GM23338 (cell line): ENCODE results near the gene XPO6. TPM values are rescaled to one million over a fixed set of nuclear protein-coding genes. Genes with fewer than 3 reads are reported as not detected.

ENCODE experiments used
- ATAC-seq: fragments of 200-7000 bp; cut with Tn5 transposase; 3 replicates; pipeline ENCODE4 v1.9.1; 2020
- DNase-seq: peaks from one replicate; pipeline ENCODE4 v3.0.0-alpha.2; 2015; ENCODE audit warnings: low spot score
- H2AFZ ChIP-seq: fragments of 200-600 bp; sonication (generic); 2 replicates; pipeline ENCODE4 v1.8.0; 2016; ENCODE audit warnings: antibody characterized with exemption, mild to moderate bottlenecking, moderate library complexity
- H3F3A ChIP-seq: fragments of 200-600 bp; sonication (generic); replicated peaks from 2 replicates; pipeline ENCODE4 v1.8.0; 2017; ENCODE audit warnings: antibody characterized with exemption, mixed run types, low read depth
- H3K27ac ChIP-seq: fragments of 200-600 bp; sonication (generic); 2 replicates; pipeline ENCODE4 v1.6.1; 2016; ENCODE audit warnings: low read depth
- H3K27me3 ChIP-seq: fragments of 200-600 bp; sonication (generic); 2 replicates; pipeline ENCODE4 v1.8.0; 2016; ENCODE audit warnings: mild to moderate bottlenecking, mixed run types, moderate library complexity; ENCODE audit not compliant: insufficient read depth
- H3K36me3 ChIP-seq: fragments of 200-600 bp; sonication (generic); 2 replicates; pipeline ENCODE4 v1.8.0; 2016; ENCODE audit warnings: mild to moderate bottlenecking; ENCODE audit not compliant: insufficient read depth
- H3K4me1 ChIP-seq: fragments of 200-600 bp; sonication (generic); 2 replicates; pipeline ENCODE4 v1.8.0; 2016; ENCODE audit warnings: mild to moderate bottlenecking, moderate library complexity; ENCODE audit not compliant: insufficient read depth
- H3K4me2 ChIP-seq: fragments of 200-600 bp; sonication (generic); 2 replicates; pipeline ENCODE4 v1.7.1; 2017; ENCODE audit warnings: mixed run types
- H3K4me3 ChIP-seq: fragments of 200-600 bp; sonication (generic); 2 replicates; pipeline ENCODE4 v1.6.1; 2016; ENCODE audit warnings: mixed run types
- H3K79me2 ChIP-seq: fragments of 200-600 bp; sonication (generic); replicated peaks from 2 replicates; pipeline ENCODE4 v1.8.0; 2017; ENCODE audit warnings: mild to moderate bottlenecking; ENCODE audit not compliant: insufficient read depth
- H3K9me2 ChIP-seq: fragments of 200-600 bp; sonication (generic); 2 replicates; pipeline ENCODE4 v1.8.0; 2017; ENCODE audit not compliant: insufficient read depth
- H4K20me1 ChIP-seq: fragments of 200-600 bp; sonication (generic); replicated peaks from 2 replicates; pipeline ENCODE4 v1.8.0; 2017; ENCODE audit warnings: mild to moderate bottlenecking; ENCODE audit not compliant: insufficient read depth
- H3K27ac Mint-ChIP-seq: 2 replicates; pipeline ENCODE4 v1.8.0; 2020; ENCODE audit warnings: inconsistent platforms, mild to moderate bottlenecking, moderate library complexity, mixed read lengths
- H3K27me3 Mint-ChIP-seq: 3 replicates; pipeline ENCODE4 v1.8.0; 2022; ENCODE audit warnings: low read depth, mild to moderate bottlenecking, moderate library complexity, mixed read lengths, inconsistent platforms; ENCODE audit not compliant: insufficient read depth, poor library complexity
- H3K36me3 Mint-ChIP-seq: 3 replicates; pipeline ENCODE4 v1.8.0; 2021; ENCODE audit warnings: low read depth, mild to moderate bottlenecking, inconsistent platforms, moderate library complexity, mixed read lengths
- H3K4me1 Mint-ChIP-seq: 3 replicates; pipeline ENCODE4 v1.8.0; 2020; ENCODE audit warnings: mild to moderate bottlenecking, inconsistent platforms, mixed read lengths
- H3K4me3 Mint-ChIP-seq: 3 replicates; pipeline ENCODE4 v1.8.0; 2021; ENCODE audit warnings: moderate library complexity, mild to moderate bottlenecking, inconsistent platforms, mixed read lengths
- H3K9me3 Mint-ChIP-seq: 3 replicates; pipeline ENCODE4 v1.8.0; 2020; ENCODE audit warnings: moderate library complexity, mild to moderate bottlenecking, inconsistent platforms, mixed read lengths
- CTCF ChIP-seq, 2 experiments: fragments of 200-600 bp in 1 of 2; sonication (generic) in 1 of 2; conservative IDR thresholded peaks; 2 replicates each; pipeline versions ENCODE4 v1.5.1 to v1.6.1; 2016 to 2017; ENCODE audit warnings: antibody characterized with exemption in 2 of 2, low read depth in 2 of 2, mild to moderate bottlenecking in 2 of 2, moderate library complexity in 1 of 2
- EZH2 ChIP-seq: fragments of 200-600 bp; sonication (generic); IDR thresholded peaks from one replicate; pipeline ENCODE4 v1.8.0; 2017; ENCODE audit warnings: antibody characterized with exemption, mild to moderate bottlenecking, low read depth; ENCODE audit not compliant: unreplicated experiment
- EZH2phosphoT487 ChIP-seq: fragments of 200-600 bp; sonication (generic); IDR thresholded peaks from one replicate; pipeline ENCODE4 v1.8.1; 2018; ENCODE audit warnings: antibody characterized with exemption; ENCODE audit not compliant: unreplicated experiment
- JUNB ChIP-seq: IDR thresholded peaks from one replicate; pipeline ENCODE4 v1.6.1; 2016; ENCODE audit warnings: antibody characterized with exemption; ENCODE audit not compliant: unreplicated experiment
- NANOG ChIP-seq: IDR thresholded peaks from 2 replicates; pipeline ENCODE4 v1.6.1; 2016; ENCODE audit warnings: antibody characterized with exemption, borderline replicate concordance
- REST ChIP-seq: IDR thresholded peaks from one replicate; pipeline ENCODE4 v1.6.1; 2018; ENCODE audit warnings: antibody characterized with exemption; ENCODE audit not compliant: unreplicated experiment
- STAT1 ChIP-seq: IDR thresholded peaks from one replicate; pipeline ENCODE4 v1.6.1; 2016; ENCODE audit warnings: antibody characterized with exemption; ENCODE audit not compliant: unreplicated experiment
- ZNF331 ChIP-seq: fragments of 250-450 bp; sonication (Bioruptor Pico); IDR thresholded peaks from 2 replicates; pipeline ENCODE4 v1.5.0; 2020; ENCODE audit warnings: low read depth, mild to moderate bottlenecking, moderate library complexity
- polyA plus RNA-seq: library from polyadenylated mRNA; unstranded; fragments of >200 nt; fragmentation: Nextera tagmentation; extraction: Ambion mirVana; gene quantifications from 2 replicates; pipeline ENCODE4 v1.2.1, GENCODE V29; 2016
- total RNA-seq: library from RNA; depleted of rRNA; stranded (reverse); fragments of >200 nt; shearing (Covaris generic); gene quantifications from 2 replicates; pipeline ENCODE4 v1.2.3, GENCODE V29; 2014
- TF ChIP-seq, protein P1 (sequence below): fragments of 250-450 bp; sonication (Bioruptor Pico); IDR thresholded peaks from 2 replicates; pipeline ENCODE4 v1.5.0; 2020; ENCODE audit warnings: mild to moderate bottlenecking, moderate library complexity
- TF ChIP-seq, protein P2 (sequence below): IDR thresholded peaks from 2 replicates; pipeline ENCODE4 v1.6.1; 2016; ENCODE audit warnings: antibody characterized with exemption

XPO6 gene
- total and polyA plus RNA-seq, 2 experiments from 2014 or later: 83.9 to 178 TPM

DNA sequence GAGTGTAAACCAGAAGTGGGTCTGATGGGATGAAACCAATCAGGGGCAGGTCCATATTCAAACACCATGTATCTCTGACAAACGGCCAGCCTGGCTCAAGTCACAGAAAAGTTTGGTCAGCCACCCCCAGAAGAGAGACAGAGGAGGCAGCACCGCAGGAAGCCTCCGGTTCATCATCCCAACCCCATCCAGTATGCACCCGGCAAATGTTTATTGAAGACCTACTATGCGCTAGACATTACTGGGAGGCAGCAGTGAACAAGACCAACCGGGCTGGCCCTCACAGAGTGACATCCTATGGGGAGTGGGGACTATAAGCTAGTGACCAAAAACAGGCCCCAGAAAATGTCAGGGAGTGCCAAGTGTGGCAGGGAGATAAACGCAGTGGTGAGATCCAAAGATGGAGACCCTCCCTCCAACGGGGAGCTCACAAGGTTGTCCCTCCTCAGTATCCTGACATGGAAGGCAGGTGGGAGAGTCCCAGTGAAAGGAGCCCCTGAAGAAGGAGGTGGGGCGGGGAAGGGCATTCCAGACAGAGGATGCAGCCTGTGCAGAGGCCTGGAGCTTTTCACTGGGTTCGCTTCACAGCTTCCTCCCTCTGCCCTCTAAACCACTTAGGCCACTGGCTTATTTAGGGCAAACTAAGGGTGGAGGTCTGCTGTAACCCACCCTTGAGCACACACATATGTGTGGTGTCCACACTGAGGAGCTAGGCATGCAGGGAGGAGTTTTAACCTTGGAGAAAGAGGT lies 150.2 kb downstream of the XPO6 start (continued):
- TF ChIP-seq, protein P1, sequence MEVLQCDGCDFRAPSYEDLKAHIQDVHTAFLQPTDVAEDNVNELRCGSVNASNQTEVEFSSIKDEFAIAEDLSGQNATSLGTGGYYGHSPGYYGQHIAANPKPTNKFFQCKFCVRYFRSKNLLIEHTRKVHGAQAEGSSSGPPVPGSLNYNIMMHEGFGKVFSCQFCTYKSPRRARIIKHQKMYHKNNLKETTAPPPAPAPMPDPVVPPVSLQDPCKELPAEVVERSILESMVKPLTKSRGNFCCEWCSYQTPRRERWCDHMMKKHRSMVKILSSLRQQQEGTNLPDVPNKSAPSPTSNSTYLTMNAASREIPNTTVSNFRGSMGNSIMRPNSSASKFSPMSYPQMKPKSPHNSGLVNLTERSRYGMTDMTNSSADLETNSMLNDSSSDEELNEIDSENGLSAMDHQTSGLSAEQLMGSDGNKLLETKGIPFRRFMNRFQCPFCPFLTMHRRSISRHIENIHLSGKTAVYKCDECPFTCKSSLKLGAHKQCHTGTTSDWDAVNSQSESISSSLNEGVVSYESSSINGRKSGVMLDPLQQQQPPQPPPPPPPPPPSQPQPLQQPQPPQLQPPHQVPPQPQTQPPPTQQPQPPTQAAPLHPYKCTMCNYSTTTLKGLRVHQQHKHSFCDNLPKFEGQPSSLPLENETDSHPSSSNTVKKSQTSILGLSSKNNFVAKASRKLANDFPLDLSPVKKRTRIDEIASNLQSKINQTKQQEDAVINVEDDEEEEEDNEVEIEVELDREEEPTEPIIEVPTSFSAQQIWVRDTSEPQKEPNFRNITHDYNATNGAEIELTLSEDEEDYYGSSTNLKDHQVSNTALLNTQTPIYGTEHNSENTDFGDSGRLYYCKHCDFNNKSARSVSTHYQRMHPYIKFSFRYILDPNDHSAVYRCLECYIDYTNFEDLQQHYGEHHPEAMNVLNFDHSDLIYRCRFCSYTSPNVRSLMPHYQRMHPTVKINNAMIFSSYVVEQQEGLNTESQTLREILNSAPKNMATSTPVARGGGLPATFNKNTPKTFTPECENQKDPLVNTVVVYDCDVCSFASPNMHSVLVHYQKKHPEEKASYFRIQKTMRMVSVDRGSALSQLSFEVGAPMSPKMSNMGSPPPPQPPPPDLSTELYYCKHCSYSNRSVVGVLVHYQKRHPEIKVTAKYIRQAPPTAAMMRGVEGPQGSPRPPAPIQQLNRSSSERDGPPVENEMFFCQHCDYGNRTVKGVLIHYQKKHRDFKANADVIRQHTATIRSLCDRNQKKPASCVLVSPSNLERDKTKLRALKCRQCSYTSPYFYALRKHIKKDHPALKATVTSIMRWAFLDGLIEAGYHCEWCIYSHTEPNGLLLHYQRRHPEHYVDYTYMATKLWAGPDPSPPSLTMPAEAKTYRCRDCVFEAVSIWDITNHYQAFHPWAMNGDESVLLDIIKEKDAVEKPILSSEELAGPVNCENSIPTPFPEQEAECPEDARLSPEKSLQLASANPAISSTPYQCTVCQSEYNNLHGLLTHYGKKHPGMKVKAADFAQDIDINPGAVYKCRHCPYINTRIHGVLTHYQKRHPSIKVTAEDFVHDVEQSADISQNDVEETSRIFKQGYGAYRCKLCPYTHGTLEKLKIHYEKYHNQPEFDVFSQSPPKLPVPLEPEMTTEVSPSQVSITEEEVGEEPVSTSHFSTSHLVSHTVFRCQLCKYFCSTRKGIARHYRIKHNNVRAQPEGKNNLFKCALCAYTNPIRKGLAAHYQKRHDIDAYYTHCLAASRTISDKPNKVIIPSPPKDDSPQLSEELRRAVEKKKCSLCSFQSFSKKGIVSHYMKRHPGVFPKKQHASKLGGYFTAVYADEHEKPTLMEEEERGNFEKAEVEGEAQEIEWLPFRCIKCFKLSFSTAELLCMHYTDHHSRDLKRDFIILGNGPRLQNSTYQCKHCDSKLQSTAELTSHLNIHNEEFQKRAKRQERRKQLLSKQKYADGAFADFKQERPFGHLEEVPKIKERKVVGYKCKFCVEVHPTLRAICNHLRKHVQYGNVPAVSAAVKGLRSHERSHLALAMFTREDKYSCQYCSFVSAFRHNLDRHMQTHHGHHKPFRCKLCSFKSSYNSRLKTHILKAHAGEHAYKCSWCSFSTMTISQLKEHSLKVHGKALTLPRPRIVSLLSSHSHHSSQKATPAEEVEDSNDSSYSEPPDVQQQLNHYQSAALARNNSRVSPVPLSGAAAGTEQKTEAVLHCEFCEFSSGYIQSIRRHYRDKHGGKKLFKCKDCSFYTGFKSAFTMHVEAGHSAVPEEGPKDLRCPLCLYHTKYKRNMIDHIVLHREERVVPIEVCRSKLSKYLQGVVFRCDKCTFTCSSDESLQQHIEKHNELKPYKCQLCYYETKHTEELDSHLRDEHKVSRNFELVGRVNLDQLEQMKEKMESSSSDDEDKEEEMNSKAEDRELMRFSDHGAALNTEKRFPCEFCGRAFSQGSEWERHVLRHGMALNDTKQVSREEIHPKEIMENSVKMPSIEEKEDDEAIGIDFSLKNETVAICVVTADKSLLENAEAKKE (CRISPR knock-in tag): no peak

GRCh38 chr16:28059841-28060575 lies 151.8 kb downstream of the XPO6 start:
- Histone ChIP-seq H3K79me2 (no peaks in the 10 kb centered on the region), H3K27me3 (peaks cover 52% of the 10 kb centered on the region), H3K36me3 (no peaks in the 10 kb centered on the region), H3K27ac (no peak overlapping the region), H3K4me3 (no peak overlapping the region), H3K4me2 (no peak overlapping the region), H2AFZ (0 out of 2 replicates have a peak overlapping the region, but pooled peaks have one; percentile 72), H3F3A (no peaks in the 10 kb centered on the region), H4K20me1 (no peaks in the 10 kb centered on the region), H3K4me1 (no peaks in the 10 kb centered on the region; the same call in 1 of the 2 replicates), H3K9me2 (no peaks in the 10 kb centered on the region)
- H3K4me3 Mint-ChIP-seq: no peak overlapping the region
- peaks cover 36% of the 10 kb centered on the region for H3K27me3 Mint-ChIP-seq
- H3K4me1 Mint-ChIP-seq: no peaks in the 10 kb centered on the region; the same call in 2 of the 3 replicates
- DNase-seq (no peak), ATAC-seq (no peak)
- no peaks in the 10 kb centered on the region for H3K36me3 Mint-ChIP-seq
- no peaks in the 10 kb centered on the region for H3K9me3 Mint-ChIP-seq
- no peak overlapping the region for H3K27ac Mint-ChIP-seq
- TF ChIP-seq REST (no peak), JUNB (no peak), EZH2 (no peak), NANOG (no peak), STAT1 (no peak), ZNF331 (CRISPR knock-in tag) (no peak), CTCF (conservative IDR thresholded peaks at IDR 0.05; ENCODE audit: low read depth in 2 of 2) (no peak), EZH2phosphoT487 (no peak)
- TF ChIP-seq, protein P2, sequence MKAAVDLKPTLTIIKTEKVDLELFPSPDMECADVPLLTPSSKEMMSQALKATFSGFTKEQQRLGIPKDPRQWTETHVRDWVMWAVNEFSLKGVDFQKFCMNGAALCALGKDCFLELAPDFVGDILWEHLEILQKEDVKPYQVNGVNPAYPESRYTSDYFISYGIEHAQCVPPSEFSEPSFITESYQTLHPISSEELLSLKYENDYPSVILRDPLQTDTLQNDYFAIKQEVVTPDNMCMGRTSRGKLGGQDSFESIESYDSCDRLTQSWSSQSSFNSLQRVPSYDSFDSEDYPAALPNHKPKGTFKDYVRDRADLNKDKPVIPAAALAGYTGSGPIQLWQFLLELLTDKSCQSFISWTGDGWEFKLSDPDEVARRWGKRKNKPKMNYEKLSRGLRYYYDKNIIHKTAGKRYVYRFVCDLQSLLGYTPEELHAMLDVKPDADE: no peak
